GM23338 (cell line): ENCODE results near the gene IQUB. TPM values are rescaled to one million over a fixed set of nuclear protein-coding genes. Genes with fewer than 3 reads are reported as not detected.
"Not testable (repeated sequence)": the region's sequence is repeated elsewhere in the genome, so short reads cannot be mapped to it uniquely, and the experiment has no call there.

Source experiments
- ATAC-seq: fragments of 200-7000 bp; cut with Tn5 transposase; 3 replicates; pipeline ENCODE4 v1.9.1; 2020
- DNase-seq: peaks from one replicate; pipeline ENCODE4 v3.0.0-alpha.2; 2015; ENCODE audit warnings: low spot score
- H2AFZ ChIP-seq: fragments of 200-600 bp; sonication (generic); 2 replicates; pipeline ENCODE4 v1.8.0; 2016; ENCODE audit warnings: antibody characterized with exemption, mild to moderate bottlenecking, moderate library complexity
- H3F3A ChIP-seq: fragments of 200-600 bp; sonication (generic); replicated peaks from 2 replicates; pipeline ENCODE4 v1.8.0; 2017; ENCODE audit warnings: antibody characterized with exemption, mixed run types, low read depth
- H3K27ac ChIP-seq: fragments of 200-600 bp; sonication (generic); 2 replicates; pipeline ENCODE4 v1.6.1; 2016; ENCODE audit warnings: low read depth
- H3K27me3 ChIP-seq: fragments of 200-600 bp; sonication (generic); 2 replicates; pipeline ENCODE4 v1.8.0; 2016; ENCODE audit warnings: mild to moderate bottlenecking, mixed run types, moderate library complexity; ENCODE audit not compliant: insufficient read depth
- H3K36me3 ChIP-seq: fragments of 200-600 bp; sonication (generic); 2 replicates; pipeline ENCODE4 v1.8.0; 2016; ENCODE audit warnings: mild to moderate bottlenecking; ENCODE audit not compliant: insufficient read depth
- H3K4me1 ChIP-seq: fragments of 200-600 bp; sonication (generic); 2 replicates; pipeline ENCODE4 v1.8.0; 2016; ENCODE audit warnings: mild to moderate bottlenecking, moderate library complexity; ENCODE audit not compliant: insufficient read depth
- H3K4me2 ChIP-seq: fragments of 200-600 bp; sonication (generic); 2 replicates; pipeline ENCODE4 v1.7.1; 2017; ENCODE audit warnings: mixed run types
- H3K4me3 ChIP-seq: fragments of 200-600 bp; sonication (generic); 2 replicates; pipeline ENCODE4 v1.6.1; 2016; ENCODE audit warnings: mixed run types
- H3K79me2 ChIP-seq: fragments of 200-600 bp; sonication (generic); replicated peaks from 2 replicates; pipeline ENCODE4 v1.8.0; 2017; ENCODE audit warnings: mild to moderate bottlenecking; ENCODE audit not compliant: insufficient read depth
- H3K9me2 ChIP-seq: fragments of 200-600 bp; sonication (generic); 2 replicates; pipeline ENCODE4 v1.8.0; 2017; ENCODE audit not compliant: insufficient read depth
- H4K20me1 ChIP-seq: fragments of 200-600 bp; sonication (generic); replicated peaks from 2 replicates; pipeline ENCODE4 v1.8.0; 2017; ENCODE audit warnings: mild to moderate bottlenecking; ENCODE audit not compliant: insufficient read depth
- H3K27ac Mint-ChIP-seq: 2 replicates; pipeline ENCODE4 v1.8.0; 2020; ENCODE audit warnings: inconsistent platforms, mild to moderate bottlenecking, moderate library complexity, mixed read lengths
- H3K27me3 Mint-ChIP-seq: 3 replicates; pipeline ENCODE4 v1.8.0; 2022; ENCODE audit warnings: low read depth, mild to moderate bottlenecking, moderate library complexity, mixed read lengths, inconsistent platforms; ENCODE audit not compliant: insufficient read depth, poor library complexity
- H3K36me3 Mint-ChIP-seq: 3 replicates; pipeline ENCODE4 v1.8.0; 2021; ENCODE audit warnings: low read depth, mild to moderate bottlenecking, inconsistent platforms, moderate library complexity, mixed read lengths
- H3K4me1 Mint-ChIP-seq: 3 replicates; pipeline ENCODE4 v1.8.0; 2020; ENCODE audit warnings: mild to moderate bottlenecking, inconsistent platforms, mixed read lengths
- H3K4me3 Mint-ChIP-seq: 3 replicates; pipeline ENCODE4 v1.8.0; 2021; ENCODE audit warnings: moderate library complexity, mild to moderate bottlenecking, inconsistent platforms, mixed read lengths
- H3K9me3 Mint-ChIP-seq: 3 replicates; pipeline ENCODE4 v1.8.0; 2020; ENCODE audit warnings: moderate library complexity, mild to moderate bottlenecking, inconsistent platforms, mixed read lengths
- CREB1 ChIP-seq: fragments of 250-450 bp; sonication (Bioruptor Pico); IDR thresholded peaks from 2 replicates; pipeline ENCODE4 v1.5.0; 2020; ENCODE audit warnings: low read depth, mild to moderate bottlenecking, moderate library complexity
- EZH2 ChIP-seq: fragments of 200-600 bp; sonication (generic); IDR thresholded peaks from one replicate; pipeline ENCODE4 v1.8.0; 2017; ENCODE audit warnings: antibody characterized with exemption, mild to moderate bottlenecking, low read depth; ENCODE audit not compliant: unreplicated experiment
- POLR2AphosphoS5 ChIP-seq: IDR thresholded peaks from 2 replicates; pipeline ENCODE4 v1.6.1; 2016; ENCODE audit warnings: antibody characterized with exemption, low read depth
- STAT1 ChIP-seq: IDR thresholded peaks from one replicate; pipeline ENCODE4 v1.6.1; 2016; ENCODE audit warnings: antibody characterized with exemption; ENCODE audit not compliant: unreplicated experiment
- ZNF114 ChIP-seq: fragments of 250-450 bp; sonication (Bioruptor Pico); IDR thresholded peaks from 2 replicates; pipeline ENCODE4 v1.5.0; 2020; ENCODE audit warnings: mild to moderate bottlenecking, moderate library complexity
- polyA plus RNA-seq: library from polyadenylated mRNA; unstranded; fragments of >200 nt; fragmentation: Nextera tagmentation; extraction: Ambion mirVana; gene quantifications from 2 replicates; pipeline ENCODE4 v1.2.1, GENCODE V29; 2016
- total RNA-seq: library from RNA; depleted of rRNA; stranded (reverse); fragments of >200 nt; shearing (Covaris generic); gene quantifications from 2 replicates; pipeline ENCODE4 v1.2.3, GENCODE V29; 2014
- TF ChIP-seq, protein P1 (sequence below), 2 experiments: fragments of 200-600 bp in 1 of 2; sonication (generic) in 1 of 2; conservative IDR thresholded peaks; 2 replicates each; pipeline versions ENCODE4 v1.5.1 to v1.6.1; 2016 to 2017; ENCODE audit warnings: antibody characterized with exemption in 2 of 2, low read depth in 2 of 2, mild to moderate bottlenecking in 2 of 2, moderate library complexity in 1 of 2
- TF ChIP-seq, protein P2 (sequence below): fragments of 250-450 bp; sonication (Bioruptor Pico); IDR thresholded peaks from 2 replicates; pipeline ENCODE4 v1.5.0; 2020; ENCODE audit warnings: mild to moderate bottlenecking, moderate library complexity
- TF ChIP-seq, protein P3 (sequence below): IDR thresholded peaks from one replicate; pipeline ENCODE4 v1.6.1; 2018; ENCODE audit warnings: antibody characterized with exemption; ENCODE audit not compliant: unreplicated experiment

IQUB gene
- total and polyA plus RNA-seq, 2 experiments from 2014 or later, result 0.79 to 1.1 TPM

GRCh38 chr7:123528265-123528664 is 6.1 kb downstream of the IQUB start:
- peaks cover 12% of the 10 kb centered on the region; the same call in 1 of the 2 replicates for H3K4me1 ChIP-seq
- no peak overlapping the region; the same call in 1 of the 2 replicates for H2AFZ ChIP-seq
- peak overlapping the region; percentile 52 for H3K4me3 ChIP-seq
- no peaks in the 10 kb centered on the region for H3K27me3 Mint-ChIP-seq
- ATAC-seq (peak; percentile 14; the same call in 1 of the 3 replicates), DNase-seq (no peak)
- peaks cover 17% of the 10 kb centered on the region for H3K4me1 Mint-ChIP-seq
- peak overlapping the region; percentile 4; the same call in 1 of the 2 replicates for H3K27ac ChIP-seq
- H3K27ac Mint-ChIP-seq, result no peak overlapping the region
- H3K79me2 ChIP-seq, result no peaks in the 10 kb centered on the region
- H3K9me3 Mint-ChIP-seq, result peaks cover 16% of the 10 kb centered on the region; the same call in 2 of the 3 replicates
- H4K20me1 ChIP-seq, result no peaks in the 10 kb centered on the region
- H3F3A ChIP-seq, result no peaks in the 10 kb centered on the region
- peaks cover 10% of the 10 kb centered on the region; the same call in 2 of the 3 replicates for H3K36me3 Mint-ChIP-seq
- H3K4me2 ChIP-seq, result peak overlapping the region; percentile 61
- H3K9me2 ChIP-seq, result no peaks in the 10 kb centered on the region
- TF ChIP-seq ZNF114 (CRISPR knock-in tag) (no peak), CREB1 (CRISPR knock-in tag) (no peak), STAT1 (no peak), EZH2 (no peak), POLR2AphosphoS5 (no peak)
- TF ChIP-seq, protein P1, sequence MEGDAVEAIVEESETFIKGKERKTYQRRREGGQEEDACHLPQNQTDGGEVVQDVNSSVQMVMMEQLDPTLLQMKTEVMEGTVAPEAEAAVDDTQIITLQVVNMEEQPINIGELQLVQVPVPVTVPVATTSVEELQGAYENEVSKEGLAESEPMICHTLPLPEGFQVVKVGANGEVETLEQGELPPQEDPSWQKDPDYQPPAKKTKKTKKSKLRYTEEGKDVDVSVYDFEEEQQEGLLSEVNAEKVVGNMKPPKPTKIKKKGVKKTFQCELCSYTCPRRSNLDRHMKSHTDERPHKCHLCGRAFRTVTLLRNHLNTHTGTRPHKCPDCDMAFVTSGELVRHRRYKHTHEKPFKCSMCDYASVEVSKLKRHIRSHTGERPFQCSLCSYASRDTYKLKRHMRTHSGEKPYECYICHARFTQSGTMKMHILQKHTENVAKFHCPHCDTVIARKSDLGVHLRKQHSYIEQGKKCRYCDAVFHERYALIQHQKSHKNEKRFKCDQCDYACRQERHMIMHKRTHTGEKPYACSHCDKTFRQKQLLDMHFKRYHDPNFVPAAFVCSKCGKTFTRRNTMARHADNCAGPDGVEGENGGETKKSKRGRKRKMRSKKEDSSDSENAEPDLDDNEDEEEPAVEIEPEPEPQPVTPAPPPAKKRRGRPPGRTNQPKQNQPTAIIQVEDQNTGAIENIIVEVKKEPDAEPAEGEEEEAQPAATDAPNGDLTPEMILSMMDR (conservative IDR thresholded peaks at IDR 0.05; ENCODE audit: low read depth in 2 of 2), result no peak
- TF ChIP-seq, protein P2, sequence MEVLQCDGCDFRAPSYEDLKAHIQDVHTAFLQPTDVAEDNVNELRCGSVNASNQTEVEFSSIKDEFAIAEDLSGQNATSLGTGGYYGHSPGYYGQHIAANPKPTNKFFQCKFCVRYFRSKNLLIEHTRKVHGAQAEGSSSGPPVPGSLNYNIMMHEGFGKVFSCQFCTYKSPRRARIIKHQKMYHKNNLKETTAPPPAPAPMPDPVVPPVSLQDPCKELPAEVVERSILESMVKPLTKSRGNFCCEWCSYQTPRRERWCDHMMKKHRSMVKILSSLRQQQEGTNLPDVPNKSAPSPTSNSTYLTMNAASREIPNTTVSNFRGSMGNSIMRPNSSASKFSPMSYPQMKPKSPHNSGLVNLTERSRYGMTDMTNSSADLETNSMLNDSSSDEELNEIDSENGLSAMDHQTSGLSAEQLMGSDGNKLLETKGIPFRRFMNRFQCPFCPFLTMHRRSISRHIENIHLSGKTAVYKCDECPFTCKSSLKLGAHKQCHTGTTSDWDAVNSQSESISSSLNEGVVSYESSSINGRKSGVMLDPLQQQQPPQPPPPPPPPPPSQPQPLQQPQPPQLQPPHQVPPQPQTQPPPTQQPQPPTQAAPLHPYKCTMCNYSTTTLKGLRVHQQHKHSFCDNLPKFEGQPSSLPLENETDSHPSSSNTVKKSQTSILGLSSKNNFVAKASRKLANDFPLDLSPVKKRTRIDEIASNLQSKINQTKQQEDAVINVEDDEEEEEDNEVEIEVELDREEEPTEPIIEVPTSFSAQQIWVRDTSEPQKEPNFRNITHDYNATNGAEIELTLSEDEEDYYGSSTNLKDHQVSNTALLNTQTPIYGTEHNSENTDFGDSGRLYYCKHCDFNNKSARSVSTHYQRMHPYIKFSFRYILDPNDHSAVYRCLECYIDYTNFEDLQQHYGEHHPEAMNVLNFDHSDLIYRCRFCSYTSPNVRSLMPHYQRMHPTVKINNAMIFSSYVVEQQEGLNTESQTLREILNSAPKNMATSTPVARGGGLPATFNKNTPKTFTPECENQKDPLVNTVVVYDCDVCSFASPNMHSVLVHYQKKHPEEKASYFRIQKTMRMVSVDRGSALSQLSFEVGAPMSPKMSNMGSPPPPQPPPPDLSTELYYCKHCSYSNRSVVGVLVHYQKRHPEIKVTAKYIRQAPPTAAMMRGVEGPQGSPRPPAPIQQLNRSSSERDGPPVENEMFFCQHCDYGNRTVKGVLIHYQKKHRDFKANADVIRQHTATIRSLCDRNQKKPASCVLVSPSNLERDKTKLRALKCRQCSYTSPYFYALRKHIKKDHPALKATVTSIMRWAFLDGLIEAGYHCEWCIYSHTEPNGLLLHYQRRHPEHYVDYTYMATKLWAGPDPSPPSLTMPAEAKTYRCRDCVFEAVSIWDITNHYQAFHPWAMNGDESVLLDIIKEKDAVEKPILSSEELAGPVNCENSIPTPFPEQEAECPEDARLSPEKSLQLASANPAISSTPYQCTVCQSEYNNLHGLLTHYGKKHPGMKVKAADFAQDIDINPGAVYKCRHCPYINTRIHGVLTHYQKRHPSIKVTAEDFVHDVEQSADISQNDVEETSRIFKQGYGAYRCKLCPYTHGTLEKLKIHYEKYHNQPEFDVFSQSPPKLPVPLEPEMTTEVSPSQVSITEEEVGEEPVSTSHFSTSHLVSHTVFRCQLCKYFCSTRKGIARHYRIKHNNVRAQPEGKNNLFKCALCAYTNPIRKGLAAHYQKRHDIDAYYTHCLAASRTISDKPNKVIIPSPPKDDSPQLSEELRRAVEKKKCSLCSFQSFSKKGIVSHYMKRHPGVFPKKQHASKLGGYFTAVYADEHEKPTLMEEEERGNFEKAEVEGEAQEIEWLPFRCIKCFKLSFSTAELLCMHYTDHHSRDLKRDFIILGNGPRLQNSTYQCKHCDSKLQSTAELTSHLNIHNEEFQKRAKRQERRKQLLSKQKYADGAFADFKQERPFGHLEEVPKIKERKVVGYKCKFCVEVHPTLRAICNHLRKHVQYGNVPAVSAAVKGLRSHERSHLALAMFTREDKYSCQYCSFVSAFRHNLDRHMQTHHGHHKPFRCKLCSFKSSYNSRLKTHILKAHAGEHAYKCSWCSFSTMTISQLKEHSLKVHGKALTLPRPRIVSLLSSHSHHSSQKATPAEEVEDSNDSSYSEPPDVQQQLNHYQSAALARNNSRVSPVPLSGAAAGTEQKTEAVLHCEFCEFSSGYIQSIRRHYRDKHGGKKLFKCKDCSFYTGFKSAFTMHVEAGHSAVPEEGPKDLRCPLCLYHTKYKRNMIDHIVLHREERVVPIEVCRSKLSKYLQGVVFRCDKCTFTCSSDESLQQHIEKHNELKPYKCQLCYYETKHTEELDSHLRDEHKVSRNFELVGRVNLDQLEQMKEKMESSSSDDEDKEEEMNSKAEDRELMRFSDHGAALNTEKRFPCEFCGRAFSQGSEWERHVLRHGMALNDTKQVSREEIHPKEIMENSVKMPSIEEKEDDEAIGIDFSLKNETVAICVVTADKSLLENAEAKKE (CRISPR knock-in tag), result no peak
- TF ChIP-seq, protein P3, sequence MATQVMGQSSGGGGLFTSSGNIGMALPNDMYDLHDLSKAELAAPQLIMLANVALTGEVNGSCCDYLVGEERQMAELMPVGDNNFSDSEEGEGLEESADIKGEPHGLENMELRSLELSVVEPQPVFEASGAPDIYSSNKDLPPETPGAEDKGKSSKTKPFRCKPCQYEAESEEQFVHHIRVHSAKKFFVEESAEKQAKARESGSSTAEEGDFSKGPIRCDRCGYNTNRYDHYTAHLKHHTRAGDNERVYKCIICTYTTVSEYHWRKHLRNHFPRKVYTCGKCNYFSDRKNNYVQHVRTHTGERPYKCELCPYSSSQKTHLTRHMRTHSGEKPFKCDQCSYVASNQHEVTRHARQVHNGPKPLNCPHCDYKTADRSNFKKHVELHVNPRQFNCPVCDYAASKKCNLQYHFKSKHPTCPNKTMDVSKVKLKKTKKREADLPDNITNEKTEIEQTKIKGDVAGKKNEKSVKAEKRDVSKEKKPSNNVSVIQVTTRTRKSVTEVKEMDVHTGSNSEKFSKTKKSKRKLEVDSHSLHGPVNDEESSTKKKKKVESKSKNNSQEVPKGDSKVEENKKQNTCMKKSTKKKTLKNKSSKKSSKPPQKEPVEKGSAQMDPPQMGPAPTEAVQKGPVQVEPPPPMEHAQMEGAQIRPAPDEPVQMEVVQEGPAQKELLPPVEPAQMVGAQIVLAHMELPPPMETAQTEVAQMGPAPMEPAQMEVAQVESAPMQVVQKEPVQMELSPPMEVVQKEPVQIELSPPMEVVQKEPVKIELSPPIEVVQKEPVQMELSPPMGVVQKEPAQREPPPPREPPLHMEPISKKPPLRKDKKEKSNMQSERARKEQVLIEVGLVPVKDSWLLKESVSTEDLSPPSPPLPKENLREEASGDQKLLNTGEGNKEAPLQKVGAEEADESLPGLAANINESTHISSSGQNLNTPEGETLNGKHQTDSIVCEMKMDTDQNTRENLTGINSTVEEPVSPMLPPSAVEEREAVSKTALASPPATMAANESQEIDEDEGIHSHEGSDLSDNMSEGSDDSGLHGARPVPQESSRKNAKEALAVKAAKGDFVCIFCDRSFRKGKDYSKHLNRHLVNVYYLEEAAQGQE, result no peak
- no peaks in the 10 kb centered on the region for H3K36me3 ChIP-seq
- peak overlapping the region; percentile 60 for H3K4me3 Mint-ChIP-seq
- H3K27me3 ChIP-seq, result peaks cover 3% of the 10 kb centered on the region

DNA sequence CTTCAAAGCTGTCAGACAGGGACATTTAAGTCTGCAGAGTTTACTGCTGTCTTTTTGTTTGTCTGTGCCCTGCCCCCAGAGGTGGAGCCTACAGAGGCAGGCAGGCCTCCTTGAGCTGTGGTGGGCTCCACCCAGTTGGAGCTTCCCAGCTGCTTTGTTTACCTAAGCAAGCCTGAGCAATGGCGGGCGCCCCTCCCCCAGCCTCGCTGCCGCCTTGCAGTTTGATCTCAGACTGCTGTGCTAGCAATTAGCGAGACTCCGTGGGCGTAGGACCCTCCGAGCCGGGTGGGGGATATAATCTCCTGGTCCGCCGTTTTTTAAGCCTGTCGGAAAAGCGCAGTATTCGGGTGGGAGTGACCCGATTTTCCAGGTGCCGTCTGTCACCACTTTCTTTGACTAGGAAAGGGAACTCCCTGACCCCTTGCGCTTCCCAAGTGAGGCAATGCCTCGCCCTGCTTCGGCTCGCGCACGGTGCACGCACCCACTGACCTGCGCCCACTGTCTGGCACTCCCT is 6.6 kb downstream of the IQUB start:
- not testable (repeated sequence) for H3K79me2 ChIP-seq, H3K4me1 ChIP-seq, H3F3A ChIP-seq, H3K36me3 ChIP-seq, ATAC-seq, H3K27me3 ChIP-seq, H2AFZ ChIP-seq, H3K36me3 Mint-ChIP-seq, H3K9me2 ChIP-seq, H4K20me1 ChIP-seq, H3K27me3 Mint-ChIP-seq, H3K27ac Mint-ChIP-seq, DNase-seq
- Histone ChIP-seq H3K4me2 (peak overlapping the region; percentile 62), H3K27ac (peak overlapping the region; percentile 4; the same call in 1 of the 2 replicates), H3K4me3 (peak overlapping the region; percentile 52)
- Mint-ChIP-seq H3K9me3 (peaks cover 16% of the 10 kb centered on the region; the same call in 2 of the 3 replicates), H3K4me3 (peak overlapping the region; percentile 60), H3K4me1 (peaks cover 14% of the 10 kb centered on the region)
